AG04449 (cell line): Measurements from ENCODE around the gene ARHGAP15.

Experiments used
- CTCF ChIA-PET: fragments of 350-600 bp; formaldehyde crosslinking; extraction: SDS; loops from one replicate; lab custom pipeline; 2021; ENCODE audit warnings: antibody characterized with exemption; lab: Yijun Ruan, JAX
- POLR2A ChIA-PET: fragments of 400-600, 350-600 bp; formaldehyde crosslinking; extraction: SDS; loops from one replicate; lab custom pipeline; 2020; ENCODE audit warnings: antibody characterized with exemption, inconsistent platforms; lab: Yijun Ruan, JAX
- DNase-seq: peaks from one replicate; pipeline ENCODE4 v3.0.0-alpha.2; 2010; ENCODE audit warnings: low read depth, low spot score
- H3K4me3 ChIP-seq: 2 replicates; pipeline ENCODE4 v1.5.1; 2011; ENCODE audit warnings: low read depth, mild to moderate bottlenecking, control low read depth, low read length
- CTCF ChIP-seq: IDR thresholded peaks from one replicate; pipeline ENCODE4 v1.5.1; 2011; ENCODE audit warnings: mild to moderate bottlenecking, moderate library complexity, low read length, control low read depth, inconsistent platforms; ENCODE audit not compliant: insufficient read depth; ENCODE audit errors: missing control alignments

ARHGAP15 gene

GRCh38 chr2:143296089-143296488, 166.9 kb downstream of the ARHGAP15 start:
- no peak overlapping the region for H3K4me3 ChIP-seq
- TF ChIP-seq CTCF, result no peak
- CTCF ChIA-PET, result interaction anchor here (1.4 kb wide), 1 partner anchor 12 kb away, joined by 3 read pairs; no protein-coding TSS in a partner anchor
- DNase-seq, result no peak
- POLR2A ChIA-PET, result no interaction called here

- H3K4me3 ChIP-seq, result no peak overlapping the region
- ChIA-PET CTCF (interaction anchor here (0.9 to 1.4 kb wide), 2 partner anchors 13 to 38 kb away, joined by 3 read pairs; no protein-coding TSS in a partner anchor), POLR2A (no interaction called here)
- no peak for TF ChIP-seq CTCF
- DNase-seq, result no peak
Observed at GRCh38 chr2:143297182-143297581, 168.0 kb downstream of the ARHGAP15 start.

- TF ChIP-seq CTCF, result no peak
- ChIA-PET CTCF (no interaction called here), POLR2A (no interaction called here)
- no peak for DNase-seq
- no peak overlapping the region for H3K4me3 ChIP-seq
Observed at GRCh38 chr2:143300536-143300935, 171.3 kb downstream of the ARHGAP15 start.

GRCh38 chr2:143311426-143311825, 182.2 kb downstream of the ARHGAP15 start:
- DNase-seq, result no peak
- ChIA-PET POLR2A (no interaction called here), CTCF (no interaction called here)
- no peak overlapping the region for H3K4me3 ChIP-seq
- TF ChIP-seq CTCF, result no peak

GRCh38 chr2:143312441-143312840, 183.2 kb downstream of the ARHGAP15 start:
- ChIA-PET POLR2A (no interaction called here), CTCF (no interaction called here)
- no peak for TF ChIP-seq CTCF
- DNase-seq, result no peak
- no peak overlapping the region for H3K4me3 ChIP-seq

GRCh38 chr2:143313861-143314260, 184.6 kb downstream of the ARHGAP15 start:
- ChIA-PET POLR2A (no interaction called here), CTCF (no interaction called here)
- TF ChIP-seq CTCF, result no peak
- no peak for DNase-seq
- no peak overlapping the region for H3K4me3 ChIP-seq
